GM10266 (cell line): ENCODE measurements around the gene CD37.
"Not testable (repeated sequence)": the region's sequence is repeated elsewhere in the genome, so short reads cannot be mapped to it uniquely, and the experiment has no call there.

Source experiments
- DNase-seq: peaks from one replicate; pipeline ENCODE4 v3.0.0; 2012; ENCODE audit errors: extremely low spot score
- CTCF ChIP-seq: IDR thresholded peaks from 2 replicates; pipeline ENCODE4 v1.5.1; 2012; ENCODE audit warnings: mild to moderate bottlenecking, low read depth; ENCODE audit not compliant: control insufficient read depth, insufficient read depth; ENCODE audit errors: missing control alignments

The CD37 gene

GRCh38 chr19:49301165-49301865 is 33.9 kb upstream of the CD37 start:
- TF ChIP-seq CTCF: peak; percentile 94
- peak; percentile 87 for DNase-seq

- TF ChIP-seq CTCF: no peak
- DNase-seq: no peak
Observed at GRCh38 chr19:49301866-49302252, 33.3 kb upstream of the CD37 start.

DNA sequence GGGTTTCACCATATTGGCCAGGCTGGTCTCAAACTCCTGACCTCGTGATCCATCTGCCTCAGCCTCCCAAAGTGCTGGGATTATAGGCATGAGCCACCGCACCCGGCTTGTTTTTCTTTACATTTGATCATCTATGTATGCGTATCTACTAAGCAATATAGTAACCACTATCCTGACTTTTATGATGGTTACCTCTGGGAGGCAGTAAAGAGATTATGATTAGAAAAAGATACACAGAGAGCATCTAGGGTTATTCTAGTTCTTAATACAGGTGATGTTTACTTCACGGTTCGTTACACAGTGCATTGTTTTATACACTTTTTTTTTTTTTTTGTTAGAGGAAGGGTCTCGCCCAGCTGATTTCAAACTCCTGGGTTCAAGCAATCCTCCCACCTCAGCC is 28.5 kb upstream of the CD37 start:
- TF ChIP-seq CTCF: peak; percentile 25
- DNase-seq: not testable (repeated sequence)

DNA sequence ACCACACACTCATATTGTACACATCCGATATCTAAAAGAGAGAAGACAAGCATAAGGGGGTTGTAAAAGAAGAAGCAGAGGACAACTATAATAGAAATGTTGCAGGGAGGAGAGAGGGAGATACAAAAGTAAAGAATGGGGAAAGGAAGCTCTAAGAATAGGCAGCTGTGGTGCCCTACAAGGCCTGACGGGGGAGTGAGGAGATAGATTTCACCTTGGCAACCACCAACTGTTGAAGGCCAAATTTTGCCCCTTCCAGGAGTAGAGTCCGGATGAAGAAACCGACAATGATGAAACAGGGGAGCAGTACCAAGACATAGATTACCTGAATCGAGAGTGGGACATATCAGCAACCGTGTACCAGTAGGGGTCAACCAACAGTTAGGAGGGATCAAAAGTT is 26.1 kb upstream of the CD37 start:
- TF ChIP-seq CTCF: no peak
- no peak for DNase-seq

- no peak for TF ChIP-seq CTCF
- DNase-seq: no peak
Observed at GRCh38 chr19:49315111-49315510, 20.1 kb upstream of the CD37 start.

DNA sequence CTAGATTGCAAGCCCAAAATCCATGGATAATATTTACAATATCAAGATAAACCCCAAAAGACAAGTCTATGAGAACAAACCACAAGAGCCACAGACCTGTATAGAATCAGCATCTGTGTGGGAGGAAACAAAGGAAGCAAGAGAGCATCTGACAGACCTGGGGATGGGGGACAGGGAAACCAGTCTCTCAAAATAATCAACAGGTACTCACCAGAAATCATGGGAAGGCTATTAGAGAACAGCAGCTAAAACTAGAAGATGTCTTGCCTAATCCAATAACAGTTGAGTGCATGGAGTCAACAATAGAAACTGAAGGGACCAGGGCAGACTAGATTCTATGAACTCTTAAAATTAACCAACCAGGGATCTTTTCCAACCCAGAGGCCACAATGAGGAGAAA is 18.9 kb upstream of the CD37 start:
- no peak for TF ChIP-seq CTCF
- no peak for DNase-seq

GRCh38 chr19:49318296-49318695 is 16.9 kb upstream of the CD37 start:
- TF ChIP-seq CTCF: no peak
- DNase-seq: no peak
